A673 (cell line): Measurements from ENCODE around the gene FBXW12. TPM values are rescaled to one million over a fixed set of nuclear protein-coding genes. Genes with fewer than 3 reads are reported as not detected.

Experiments used
- BruUV-seq: library from RNA; stranded (reverse); fragments of 400-500 nt; replicated peaks from 2 replicates; lab custom pipeline; 2021; lab: Mats Ljungman, UMichigan
- CTCF ChIA-PET: fragments of 300-600 bp; sonication (Branson Sonifier 250); formaldehyde crosslinking; loops from one replicate; lab custom pipeline; 2022; ENCODE audit warnings: antibody characterized with exemption; lab: Charles Lee
- POLR2A ChIA-PET: fragments of 300-600 bp; sonication (Branson Sonifier 250); formaldehyde crosslinking; loops from one replicate; lab custom pipeline; 2022; ENCODE audit warnings: antibody characterized with exemption; ENCODE audit not compliant: low non-redundant PET; lab: Charles Lee
- DNase-seq: peaks from one replicate; pipeline ENCODE4 v3.0.0-alpha.2; 2015; ENCODE audit warnings: low spot score
- H3K27ac ChIP-seq: fragments of 200-600 bp; sonication (generic); 2 replicates; pipeline ENCODE4 v1.5.1; 2016; ENCODE audit warnings: mixed run types, low read depth, mild to moderate bottlenecking, mixed read lengths, antibody characterized with exemption, low read length; ENCODE audit not compliant: poor library complexity, severe bottlenecking
- H3K27me3 ChIP-seq: fragments of 200-600 bp; sonication (generic); replicated peaks from 2 replicates; pipeline ENCODE4 v1.6.1; 2017; ENCODE audit warnings: mixed run types, low read depth, mild to moderate bottlenecking, mixed read lengths, antibody characterized with exemption, low read length; ENCODE audit not compliant: insufficient read depth, poor library complexity
- H3K36me3 ChIP-seq: fragments of 200-600 bp; sonication (generic); 2 replicates; pipeline ENCODE4 v1.6.1; 2016; ENCODE audit warnings: mixed run types, mild to moderate bottlenecking, mixed read lengths, antibody characterized with exemption, low read length; ENCODE audit not compliant: insufficient read depth, poor library complexity, severe bottlenecking
- H3K4me1 ChIP-seq: fragments of 200-600 bp; sonication (generic); 2 replicates; pipeline ENCODE4 v1.6.1; 2017; ENCODE audit warnings: mixed run types, mild to moderate bottlenecking, mixed read lengths, antibody characterized with exemption, low read length; ENCODE audit not compliant: insufficient read depth, poor library complexity, severe bottlenecking
- H3K4me3 ChIP-seq: fragments of 200-600 bp; sonication (generic); 2 replicates; pipeline ENCODE4 v1.5.1; 2016; ENCODE audit warnings: low read depth, mixed run types, mild to moderate bottlenecking, mixed read lengths, low read length; ENCODE audit not compliant: poor library complexity, severe bottlenecking
- H3K9me3 ChIP-seq: fragments of 200-600 bp; sonication (generic); 2 replicates; pipeline ENCODE4 v1.6.1; 2016; ENCODE audit warnings: mixed run types, low read depth, mild to moderate bottlenecking, mixed read lengths, antibody characterized with exemption, low read length; ENCODE audit not compliant: poor library complexity, severe bottlenecking
- EZH2 ChIP-seq: fragments of 200-600 bp; sonication (generic); IDR thresholded peaks from 2 replicates; pipeline ENCODE4 v1.6.1; 2017; ENCODE audit warnings: borderline replicate concordance, low read depth, mild to moderate bottlenecking, mixed read lengths, antibody characterized with exemption, low read length; ENCODE audit not compliant: poor library complexity, severe bottlenecking
- intact Hi-C: fragments of 100-400 bp; cut with micrococcal nuclease; formaldehyde crosslinking; loops from one replicate; pipeline ENCODE4 v1.10.0; 2022; ENCODE audit not compliant: unreplicated experiment
- total RNA-seq: library from RNA; stranded (reverse); gene quantifications from 2 replicates; pipeline ENCODE4 v1.2.3, GENCODE V29; 2021
- TF ChIP-seq, protein P1 (sequence below): fragments of 300-800, 200-600 bp; sonication (generic); conservative IDR thresholded peaks from 2 replicates; pipeline ENCODE4 v1.5.1; 2017; ENCODE audit warnings: low read depth, mild to moderate bottlenecking, antibody characterized with exemption, low read length, moderate library complexity, mixed read lengths

Gene FBXW12
- total RNA-seq, 1 experiment from 2014 or later: 0.60 TPM

DNA sequence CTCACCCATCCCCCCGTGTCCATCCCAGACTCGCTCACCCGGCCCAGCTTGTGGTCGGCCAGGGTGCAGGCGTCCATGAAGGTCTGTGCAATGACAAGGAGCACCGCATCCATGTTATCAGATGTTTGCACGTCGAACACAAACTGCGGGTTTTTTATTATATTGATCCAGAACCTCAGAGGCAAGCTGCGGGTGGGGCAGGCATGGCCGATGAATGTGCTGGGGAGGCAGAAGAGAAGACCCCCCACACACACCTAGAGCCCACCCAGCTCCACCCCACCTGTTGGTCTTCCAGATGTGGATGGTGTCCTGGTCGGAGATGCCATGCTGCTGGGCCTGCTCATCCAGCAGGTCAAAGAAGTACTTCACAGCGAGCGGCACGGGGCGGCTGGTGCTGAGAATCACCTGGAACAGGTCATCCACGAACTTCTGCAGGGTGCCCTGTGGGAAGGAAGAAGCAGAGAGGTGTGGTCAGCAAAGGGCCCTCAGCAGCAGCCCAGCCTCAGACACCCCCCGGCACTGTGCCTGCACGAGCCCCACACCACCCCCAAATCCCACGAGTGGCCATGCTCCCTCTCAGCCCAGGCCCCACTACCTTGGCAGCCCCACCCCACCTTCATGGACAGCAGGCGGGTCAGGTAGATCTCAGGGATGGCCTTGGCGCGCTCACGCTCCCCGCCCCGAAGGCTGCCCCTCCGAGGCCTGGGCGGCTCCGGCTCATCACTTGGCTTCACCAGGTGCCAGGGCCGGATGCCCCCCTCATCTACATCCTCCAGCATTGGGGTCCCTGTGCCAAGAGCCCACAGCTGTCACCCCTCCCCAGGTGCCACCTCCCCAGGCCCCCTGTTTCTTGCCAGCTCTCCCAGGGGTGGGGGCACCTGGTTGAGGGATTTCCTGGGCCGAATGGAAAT is 37.5 kb downstream of the FBXW12 start:
- Histone ChIP-seq H3K36me3 (no peaks in the 10 kb centered on the region), H3K4me3 (no peak overlapping the region), H3K9me3 (no peaks in the 10 kb centered on the region), H3K27ac (no peak overlapping the region), H3K4me1 (no peaks in the 10 kb centered on the region), H3K27me3 (no peaks in the 10 kb centered on the region)
- DNase-seq: no peak
- CTCF ChIA-PET: no interaction called here
- intact Hi-C loops: no loop called here
- POLR2A ChIA-PET: no interaction called here
- BruUV-seq: no TSS peak
- TF ChIP-seq EZH2: no peak
- TF ChIP-seq, protein P1, sequence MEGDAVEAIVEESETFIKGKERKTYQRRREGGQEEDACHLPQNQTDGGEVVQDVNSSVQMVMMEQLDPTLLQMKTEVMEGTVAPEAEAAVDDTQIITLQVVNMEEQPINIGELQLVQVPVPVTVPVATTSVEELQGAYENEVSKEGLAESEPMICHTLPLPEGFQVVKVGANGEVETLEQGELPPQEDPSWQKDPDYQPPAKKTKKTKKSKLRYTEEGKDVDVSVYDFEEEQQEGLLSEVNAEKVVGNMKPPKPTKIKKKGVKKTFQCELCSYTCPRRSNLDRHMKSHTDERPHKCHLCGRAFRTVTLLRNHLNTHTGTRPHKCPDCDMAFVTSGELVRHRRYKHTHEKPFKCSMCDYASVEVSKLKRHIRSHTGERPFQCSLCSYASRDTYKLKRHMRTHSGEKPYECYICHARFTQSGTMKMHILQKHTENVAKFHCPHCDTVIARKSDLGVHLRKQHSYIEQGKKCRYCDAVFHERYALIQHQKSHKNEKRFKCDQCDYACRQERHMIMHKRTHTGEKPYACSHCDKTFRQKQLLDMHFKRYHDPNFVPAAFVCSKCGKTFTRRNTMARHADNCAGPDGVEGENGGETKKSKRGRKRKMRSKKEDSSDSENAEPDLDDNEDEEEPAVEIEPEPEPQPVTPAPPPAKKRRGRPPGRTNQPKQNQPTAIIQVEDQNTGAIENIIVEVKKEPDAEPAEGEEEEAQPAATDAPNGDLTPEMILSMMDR: no peak

DNA sequence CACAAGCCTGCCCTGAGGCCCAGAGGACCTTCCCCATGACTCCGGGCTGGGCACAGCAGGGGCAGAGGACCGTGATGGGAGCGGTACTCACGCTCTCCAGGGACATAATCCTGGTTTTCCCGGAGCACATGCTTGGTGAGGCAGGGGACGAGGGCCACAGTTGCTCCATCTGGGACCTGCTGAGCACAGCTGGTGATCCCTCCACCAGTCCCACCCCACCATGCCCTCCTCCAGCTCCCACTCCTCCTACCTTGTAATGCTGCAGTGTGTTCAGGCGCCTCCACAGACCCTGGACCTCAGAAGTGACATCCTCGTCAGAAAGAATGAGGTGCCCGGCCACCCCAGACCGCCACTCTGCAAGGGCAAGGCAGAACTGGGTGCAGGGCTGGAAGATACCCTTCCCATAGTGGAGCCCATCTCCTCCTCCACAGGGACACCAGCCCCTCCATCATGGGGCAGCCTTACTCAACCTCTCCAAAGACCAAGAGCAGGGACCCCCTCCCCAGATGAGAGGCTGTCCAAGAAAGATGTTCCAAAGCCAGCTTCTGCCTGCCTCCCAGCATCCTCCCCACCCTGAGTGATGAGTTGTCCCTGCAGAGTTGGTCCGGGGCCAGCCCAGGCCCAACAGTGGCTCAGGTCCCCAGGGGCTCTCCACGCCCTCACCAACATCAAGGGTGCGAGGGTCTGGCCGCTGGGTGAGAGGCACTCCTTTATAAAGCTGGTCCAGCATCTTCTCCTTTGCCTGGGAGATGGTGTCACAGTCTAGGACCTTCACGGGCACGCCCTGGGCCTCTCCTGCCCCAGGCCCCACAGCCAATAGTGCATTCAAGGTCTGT is 38.4 kb downstream of the FBXW12 start:
- TF ChIP-seq, protein P1: no peak
- TF ChIP-seq EZH2: no peak
- BruUV-seq: no TSS peak
- no peaks in the 10 kb centered on the region for H3K4me1 ChIP-seq
- intact Hi-C loops: no loop called here
- H3K36me3 ChIP-seq: no peaks in the 10 kb centered on the region
- POLR2A ChIA-PET: no interaction called here
- CTCF ChIA-PET: no interaction called here
- no peaks in the 10 kb centered on the region for H3K9me3 ChIP-seq
- H3K27me3 ChIP-seq: no peaks in the 10 kb centered on the region
- no peak overlapping the region for H3K27ac ChIP-seq
- no peak for DNase-seq
- H3K4me3 ChIP-seq: no peak overlapping the region

DNA sequence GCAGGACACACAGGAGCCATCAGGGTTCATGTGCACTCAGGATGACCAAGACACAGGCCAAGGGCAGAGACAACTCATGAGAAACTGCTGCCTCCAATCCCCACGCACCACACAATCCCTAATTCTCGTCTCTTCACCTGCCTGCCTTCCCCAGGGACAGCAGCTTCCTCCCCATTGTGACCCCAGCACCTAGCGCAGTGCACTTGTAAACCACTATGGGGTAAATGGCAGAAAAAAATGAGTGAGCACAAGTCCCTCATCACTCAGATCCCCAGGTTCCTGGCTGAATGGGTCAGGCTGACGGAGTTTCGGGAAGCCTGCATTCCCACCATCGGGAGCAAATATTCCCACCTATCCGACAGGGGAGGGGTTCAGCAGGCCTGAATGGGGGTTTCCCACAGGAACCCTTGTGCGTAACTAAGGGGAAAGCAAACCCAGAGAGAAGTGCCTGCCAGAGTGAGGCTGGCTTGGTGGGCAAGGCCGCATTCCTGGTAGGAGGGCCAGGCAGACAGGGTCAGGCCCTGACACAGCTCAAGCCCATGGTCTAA is 39.1 kb downstream of the FBXW12 start:
- POLR2A ChIA-PET: no interaction called here

More for the DNA sequence above, 39.1 kb downstream of the FBXW12 start:
- no peak for DNase-seq
- CTCF ChIA-PET: no interaction called here
- Histone ChIP-seq H3K4me1 (no peaks in the 10 kb centered on the region), H3K36me3 (no peaks in the 10 kb centered on the region), H3K27ac (no peak overlapping the region), H3K9me3 (no peaks in the 10 kb centered on the region), H3K4me3 (no peak overlapping the region), H3K27me3 (no peaks in the 10 kb centered on the region)
- no TSS peak for BruUV-seq
- no peak for TF ChIP-seq EZH2
- TF ChIP-seq, protein P1: no peak
- intact Hi-C loops: no loop called here
